Tibial nerve (tissue), 4 donors: ENCODE results near the gene EML1. TPM values are rescaled to one million over a fixed set of nuclear protein-coding genes. Genes with fewer than 3 reads are reported as not detected.

Source experiments
- DNase-seq, 2 donors: peaks; one replicate each; pipeline ENCODE4 v3.0.0-alpha.2; 2019; ENCODE audit warnings: low spot score in 2 of 2
- H3K27ac ChIP-seq, 4 donors: fragments of 200-600 bp; sonication (generic) in 3 of 4; one replicate each; pipeline ENCODE4 v1.5.1; 2017 to 2019; ENCODE audit warnings: mild to moderate bottlenecking in 1 of 4
- H3K27me3 ChIP-seq, 2 donors: fragments of 200-600 bp; sonication (generic) in 1 of 2; one replicate each; pipeline versions ENCODE4 v1.5.1 to v1.6.0; 2017 to 2019
- H3K36me3 ChIP-seq, 3 donors: fragments of 200-600 bp; sonication (generic); one replicate each; pipeline ENCODE4 v1.5.1; 2018 to 2019
- H3K4me1 ChIP-seq, 4 donors: fragments of 200-600 bp; sonication (generic) in 3 of 4; one replicate each; pipeline ENCODE4 v1.5.1; 2017 to 2019
- H3K4me3 ChIP-seq, 4 donors: fragments of 200-600 bp; sonication (generic) in 3 of 4; one replicate each; pipeline ENCODE4 v1.5.1; 2017 to 2019; ENCODE audit warnings: mild to moderate bottlenecking in 1 of 4, moderate library complexity in 1 of 4
- H3K9me3 ChIP-seq, 4 donors: fragments of 200-600 bp; sonication (generic) in 3 of 4; one replicate each; pipeline ENCODE4 v1.5.1; 2017 to 2019
- CTCF ChIP-seq, 5 experiments: fragments of 200-600 bp in 3 of 5; fragments of 450-650 bp in 2 of 5; sonication (generic) in 3 of 5; IDR thresholded peaks; one replicate each; pipeline ENCODE4 v1.5.1; 2016 to 2019; ENCODE audit warnings: antibody characterized with exemption in 5 of 5, mild to moderate bottlenecking in 3 of 5, moderate library complexity in 2 of 5
- EP300 ChIP-seq, 2 donors: sonication (generic); formaldehyde crosslinking; IDR thresholded peaks; one replicate each; pipeline ENCODE4 v1.6.1; 2017; ENCODE audit warnings: antibody characterized with exemption in 2 of 2, mild to moderate bottlenecking in 1 of 2
- POLR2A ChIP-seq, 2 donors: fragments of 450-650 bp; IDR thresholded peaks; one replicate each; pipeline ENCODE4 v1.6.1; 2017; ENCODE audit warnings: antibody characterized with exemption in 2 of 2, mild to moderate bottlenecking in 2 of 2, moderate library complexity in 2 of 2
- WGBS, 2 donors: methylation state at CpG; one replicate each; pipeline ENCODE4 v1.1.5; 2018; 5-methylcytosine and 5-hydroxymethylcytosine counted together
- total RNA-seq, 4 donors: library from RNA; depleted of rRNA; stranded (reverse); fragments of >200 nt; gene quantifications; one replicate each; pipeline ENCODE4 v1.1.0, GENCODE V29; 2016

EML1 gene
- total RNA-seq, 4 donors from 2014 or later, result 32.4 to 82.8 (median 55.2) TPM

DNA sequence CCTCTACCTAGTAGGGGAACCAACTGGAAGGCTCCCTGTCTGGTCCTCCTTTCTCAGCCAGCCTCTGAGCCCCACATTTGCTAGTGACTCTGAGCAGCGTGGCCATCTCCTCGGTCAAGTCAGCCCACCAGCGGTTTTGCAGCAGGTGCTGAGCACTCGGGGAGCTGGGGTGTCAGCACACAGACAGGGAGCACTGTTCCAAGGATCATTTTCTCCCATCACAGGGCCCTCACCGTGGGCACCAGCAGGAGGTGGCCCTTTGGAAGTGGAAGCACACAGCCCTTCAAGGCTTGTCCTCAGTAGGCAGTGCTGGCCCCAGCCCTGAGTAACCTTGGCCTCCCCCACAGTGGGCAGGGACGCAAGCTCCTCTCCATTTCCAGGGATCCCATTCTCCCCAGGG is 24.1 kb upstream of the EML1 start:
- no peak overlapping the region for H3K27ac ChIP-seq
- peaks cover 0 to 17% (median 0%) of the 10 kb centered on the region in 4 donors for H3K4me1 ChIP-seq

DNA sequence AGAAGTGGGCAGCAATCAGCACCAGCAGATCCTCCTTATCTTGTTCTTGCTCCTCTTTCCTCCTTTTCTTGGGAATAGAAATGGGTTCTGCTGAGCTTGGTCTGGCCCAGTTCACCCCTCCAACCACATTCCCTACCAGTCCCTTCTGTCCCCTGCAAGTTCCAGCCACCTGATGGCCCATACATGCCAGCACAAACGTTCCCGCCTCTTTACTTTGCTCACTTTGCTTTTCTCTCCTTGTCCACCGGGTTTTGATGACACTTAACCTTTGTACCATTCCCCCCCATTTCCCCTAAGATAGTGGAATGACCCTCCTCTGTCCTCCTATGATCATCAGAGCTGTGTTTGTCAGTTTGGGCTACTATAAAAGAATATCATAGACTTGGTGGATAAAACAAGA is 23.4 kb upstream of the EML1 start:
- no peaks in the 10 kb centered on the region for H3K27me3 ChIP-seq
- H3K27ac ChIP-seq, result no peak overlapping the region
- peaks cover 0 to 24% (median 3%) of the 10 kb centered on the region in 4 donors for H3K4me1 ChIP-seq
- DNase-seq, result no peak
- TF ChIP-seq POLR2A (IDR thresholded peaks at IDR 0.05), result no peak
- no peak for TF ChIP-seq CTCF (IDR thresholded peaks at IDR 0.05)
- no peak for TF ChIP-seq EP300 (IDR thresholded peaks at IDR 0.05)
- H3K9me3 ChIP-seq, result peaks cover 0 to 3% (median 0%) of the 10 kb centered on the region in 4 donors
- H3K4me3 ChIP-seq, result no peak overlapping the region
- WGBS, 2 donors, result 80 to 85% methylated on average over 3 of the region's 3 CpGs
- no peaks in the 10 kb centered on the region for H3K36me3 ChIP-seq

More for the DNA sequence above, 24.1 kb upstream of the EML1 start:
- peaks cover 0 to 3% (median 0%) of the 10 kb centered on the region in 4 donors for H3K9me3 ChIP-seq
- WGBS, 2 donors, result 90 to 96% methylated on average over 6 of the region's 6 CpGs
- no peaks in the 10 kb centered on the region for H3K36me3 ChIP-seq
- TF ChIP-seq POLR2A (IDR thresholded peaks at IDR 0.05) (no peak), EP300 (IDR thresholded peaks at IDR 0.05) (no peak), CTCF (IDR thresholded peaks at IDR 0.05) (no peak)
- no peaks in the 10 kb centered on the region for H3K27me3 ChIP-seq
- H3K4me3 ChIP-seq, result no peak overlapping the region
- no peak for DNase-seq

DNA sequence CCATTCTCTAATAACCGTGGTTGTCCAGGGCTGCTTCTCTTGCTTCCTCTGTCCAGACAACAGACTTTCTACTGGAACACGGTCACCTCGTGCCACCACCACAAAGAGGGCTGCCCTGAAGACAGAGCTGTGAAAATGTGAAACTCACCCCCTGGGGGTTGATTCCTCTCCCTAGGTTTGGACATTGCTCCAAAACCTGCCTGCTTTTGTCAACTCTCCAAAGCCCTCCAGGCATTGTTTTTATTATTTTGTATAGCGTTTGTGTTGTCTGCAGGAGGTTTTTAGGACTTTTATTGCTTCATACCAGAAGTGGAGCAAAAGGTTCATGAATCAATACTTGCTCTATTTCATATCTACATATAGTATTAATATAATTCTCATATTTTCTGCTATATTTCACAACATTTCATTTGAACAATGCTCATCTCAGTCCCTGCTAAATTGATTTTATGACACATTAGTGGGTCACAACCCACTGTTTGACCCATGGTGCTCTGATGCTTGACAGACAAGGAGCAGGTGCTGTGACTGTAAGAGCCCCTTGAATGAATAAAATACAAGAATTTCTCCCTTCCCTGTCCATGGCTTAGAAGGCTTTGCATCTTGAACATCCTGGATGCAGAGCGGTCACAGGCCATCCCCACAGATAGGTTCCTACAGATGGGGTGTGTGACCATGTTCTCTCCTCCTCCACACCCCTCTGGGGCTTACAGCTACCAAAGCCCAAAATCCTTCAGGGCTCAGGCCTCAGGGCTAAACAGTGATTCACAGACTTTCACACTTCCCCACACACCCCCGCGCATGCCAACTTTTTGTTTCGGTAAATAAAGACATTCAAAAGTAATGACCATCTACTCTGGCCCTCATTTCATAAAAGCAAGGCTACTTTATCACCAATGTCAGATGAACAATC is 20.6 kb upstream of the EML1 start:
- no peak for TF ChIP-seq CTCF (IDR thresholded peaks at IDR 0.05)
- Histone ChIP-seq H3K9me3 (peaks cover 0 to 3% (median 0%) of the 10 kb centered on the region in 4 donors), H3K36me3 (no peaks in the 10 kb centered on the region), H3K4me1 (peaks cover 0 to 15% (median 4%) of the 10 kb centered on the region in 4 donors), H3K27ac (no peak overlapping the region), H3K4me3 (no peak overlapping the region), H3K27me3 (no peaks in the 10 kb centered on the region)
- no peak for DNase-seq
- WGBS, 2 donors, result 74 to 83% methylated on average over 8 of the region's 8 CpGs

GRCh38 chr14:99773521-99774497 is 19.4 kb upstream of the EML1 start:
- DNase-seq, result no peak

More at GRCh38 chr14:99773521-99774497, 19.4 kb upstream of the EML1 start:
- H3K4me1 ChIP-seq, result peaks cover 0 to 15% (median 4%) of the 10 kb centered on the region in 4 donors
- no peaks in the 10 kb centered on the region for H3K36me3 ChIP-seq
- H3K4me3 ChIP-seq, result no peak overlapping the region
- 62 to 72% methylated on average over 26 of the region's 26 CpGs for WGBS, 2 donors
- no peaks in the 10 kb centered on the region for H3K27me3 ChIP-seq
- peaks cover 0 to 9% (median 3%) of the 10 kb centered on the region in 4 donors for H3K9me3 ChIP-seq
- TF ChIP-seq CTCF (IDR thresholded peaks at IDR 0.05), result no peak
- no peak for TF ChIP-seq POLR2A (IDR thresholded peaks at IDR 0.05)
- TF ChIP-seq EP300 (IDR thresholded peaks at IDR 0.05), result no peak
- H3K27ac ChIP-seq, result no peak overlapping the region
